ENCODE data around the gene CSF1R.

Gene CSF1R

DNA sequence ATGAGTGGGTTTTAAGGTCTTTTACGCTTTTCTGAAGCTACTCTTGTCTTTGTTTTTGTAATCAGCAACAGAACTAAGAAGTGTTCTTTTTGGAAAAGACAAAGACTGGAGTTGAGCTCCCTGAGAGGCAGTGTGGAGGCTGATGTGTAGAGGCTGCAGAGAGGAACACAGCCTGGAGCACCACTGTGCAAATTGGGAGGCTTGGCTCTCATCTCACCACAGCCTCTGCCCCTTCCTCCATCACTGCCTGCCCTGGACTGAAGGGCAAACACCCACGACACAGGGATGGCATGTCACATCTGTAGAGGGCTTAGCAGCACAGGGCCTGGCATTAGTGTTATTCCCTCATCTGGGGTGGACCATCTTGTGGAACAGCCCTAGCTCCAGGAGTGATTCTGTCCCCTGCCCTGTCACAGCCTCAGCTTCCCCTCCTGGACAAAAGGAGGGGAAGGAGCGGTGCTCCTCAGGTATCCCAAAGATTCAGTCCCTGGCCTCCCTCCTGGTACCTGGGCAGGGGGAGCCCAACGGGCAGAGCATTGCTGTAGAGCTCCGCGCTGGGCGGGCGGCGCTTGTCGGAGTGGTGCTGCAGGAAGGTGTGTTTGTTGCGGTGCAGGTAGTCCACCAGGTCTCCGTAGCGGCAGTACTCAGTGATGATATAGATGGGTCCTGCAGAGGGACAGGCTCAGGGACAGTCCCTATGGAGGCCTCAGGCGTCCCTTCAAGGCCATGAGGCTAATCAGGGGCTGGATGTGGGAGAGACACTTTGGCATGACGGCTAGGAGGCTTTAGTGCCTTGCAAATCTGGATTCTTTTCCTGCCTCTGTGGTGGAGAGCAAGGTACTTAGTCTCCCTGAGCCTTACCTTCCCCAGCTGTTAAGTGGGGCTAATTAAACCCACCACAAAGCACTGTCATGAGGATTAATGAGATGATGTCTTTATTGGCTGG, 36.5 kb upstream of the CSF1R start:
- ChIA-PET POLR2A (no interaction called here), CTCF (interaction anchor here (0.6 to 4.9 kb wide), 7 partner anchors 8 to 390 kb away, joined by 3 to 17 read pairs (median 6); no protein-coding TSS in a partner anchor)

DNA sequence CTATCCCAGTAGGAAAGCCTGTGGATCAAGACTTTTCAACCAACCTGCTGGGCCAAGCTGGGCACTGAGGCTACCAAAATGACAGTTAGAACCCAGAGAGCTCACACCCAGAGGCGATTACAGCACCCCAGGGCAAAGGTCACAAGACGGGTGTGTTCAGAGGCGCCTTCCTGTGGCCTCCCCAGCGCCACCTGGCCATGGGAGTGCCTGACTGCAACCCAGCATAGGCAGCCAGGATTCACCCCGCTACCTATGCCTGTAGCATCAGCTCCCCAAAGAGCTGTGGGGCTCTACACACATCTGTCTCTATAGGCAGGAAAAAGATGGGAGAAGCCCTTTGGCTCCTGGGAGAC, 35.8 kb upstream of the CSF1R start:
- CTCF ChIA-PET, result interaction anchor here (1.3 to 4.9 kb wide), 5 partner anchors 9 to 283 kb away, joined by 3 to 17 read pairs (median 6); no protein-coding TSS in a partner anchor
- no peak overlapping the region for H3K4me3 ChIP-seq (ENCODE audit: low read depth, low read length)
- no peak for DNase-seq (ENCODE audit: low read depth, low spot score)
- TF ChIP-seq, protein P1, sequence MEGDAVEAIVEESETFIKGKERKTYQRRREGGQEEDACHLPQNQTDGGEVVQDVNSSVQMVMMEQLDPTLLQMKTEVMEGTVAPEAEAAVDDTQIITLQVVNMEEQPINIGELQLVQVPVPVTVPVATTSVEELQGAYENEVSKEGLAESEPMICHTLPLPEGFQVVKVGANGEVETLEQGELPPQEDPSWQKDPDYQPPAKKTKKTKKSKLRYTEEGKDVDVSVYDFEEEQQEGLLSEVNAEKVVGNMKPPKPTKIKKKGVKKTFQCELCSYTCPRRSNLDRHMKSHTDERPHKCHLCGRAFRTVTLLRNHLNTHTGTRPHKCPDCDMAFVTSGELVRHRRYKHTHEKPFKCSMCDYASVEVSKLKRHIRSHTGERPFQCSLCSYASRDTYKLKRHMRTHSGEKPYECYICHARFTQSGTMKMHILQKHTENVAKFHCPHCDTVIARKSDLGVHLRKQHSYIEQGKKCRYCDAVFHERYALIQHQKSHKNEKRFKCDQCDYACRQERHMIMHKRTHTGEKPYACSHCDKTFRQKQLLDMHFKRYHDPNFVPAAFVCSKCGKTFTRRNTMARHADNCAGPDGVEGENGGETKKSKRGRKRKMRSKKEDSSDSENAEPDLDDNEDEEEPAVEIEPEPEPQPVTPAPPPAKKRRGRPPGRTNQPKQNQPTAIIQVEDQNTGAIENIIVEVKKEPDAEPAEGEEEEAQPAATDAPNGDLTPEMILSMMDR (IDR thresholded peaks at IDR 0.05; ENCODE audit: insufficient read depth, low read length, missing control alignments), result peak; percentile 33
- POLR2A ChIA-PET, result no interaction called here

More for the DNA sequence above, 36.5 kb upstream of the CSF1R start:
- TF ChIP-seq, protein P1 (IDR thresholded peaks at IDR 0.05; ENCODE audit: insufficient read depth, low read length, missing control alignments), result no peak
- no peak overlapping the region for H3K4me3 ChIP-seq (ENCODE audit: low read depth, low read length)
- DNase-seq (ENCODE audit: low read depth, low spot score), result no peak

DNA sequence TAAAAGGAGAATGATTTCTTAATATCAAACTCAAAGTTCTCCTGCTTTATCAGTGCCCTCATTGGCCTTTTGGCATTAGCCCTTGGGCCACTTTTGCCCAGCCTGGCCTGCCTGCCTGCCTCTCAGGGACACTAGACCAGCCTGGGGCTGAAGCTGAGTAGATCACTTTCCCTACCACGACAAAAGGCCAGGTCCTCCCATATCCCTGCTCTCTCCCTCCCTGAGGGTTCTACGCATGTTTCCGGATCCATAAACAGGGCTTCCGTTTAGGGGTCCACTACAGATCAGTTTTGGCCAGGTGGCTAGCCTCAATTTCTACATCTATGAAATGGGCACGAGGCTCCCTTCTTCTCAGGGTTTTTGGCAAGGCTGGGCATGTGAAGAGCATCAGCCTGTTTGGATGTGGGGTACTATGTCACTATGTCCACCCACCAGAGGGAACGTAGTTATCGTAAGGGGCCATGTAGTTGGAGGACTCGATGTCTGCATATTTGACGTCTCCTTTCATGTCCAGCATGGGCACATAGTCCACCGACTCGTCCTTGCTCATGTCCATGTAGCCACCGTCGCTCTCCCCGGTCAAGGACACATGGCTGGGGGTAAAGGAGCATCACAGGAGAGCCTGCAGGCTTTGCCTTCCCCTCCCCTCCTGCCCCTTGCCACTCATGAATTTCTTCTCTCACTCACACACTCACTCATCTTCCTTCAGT, 35.2 kb upstream of the CSF1R start:
- ChIA-PET POLR2A (interaction anchor here (1.1 kb wide), 1 partner anchor 18 kb away, joined by 3 read pairs; no protein-coding TSS in a partner anchor), CTCF (interaction anchor here (1.0 to 2.5 kb wide), 5 partner anchors 9 to 283 kb away, joined by 3 to 11 read pairs (median 6); no protein-coding TSS in a partner anchor)
- no peak for DNase-seq (ENCODE audit: low read depth, low spot score)
- TF ChIP-seq, protein P1 (IDR thresholded peaks at IDR 0.05; ENCODE audit: insufficient read depth, low read length, missing control alignments), result no peak
- no peak overlapping the region for H3K4me3 ChIP-seq (ENCODE audit: low read depth, low read length)

DNA sequence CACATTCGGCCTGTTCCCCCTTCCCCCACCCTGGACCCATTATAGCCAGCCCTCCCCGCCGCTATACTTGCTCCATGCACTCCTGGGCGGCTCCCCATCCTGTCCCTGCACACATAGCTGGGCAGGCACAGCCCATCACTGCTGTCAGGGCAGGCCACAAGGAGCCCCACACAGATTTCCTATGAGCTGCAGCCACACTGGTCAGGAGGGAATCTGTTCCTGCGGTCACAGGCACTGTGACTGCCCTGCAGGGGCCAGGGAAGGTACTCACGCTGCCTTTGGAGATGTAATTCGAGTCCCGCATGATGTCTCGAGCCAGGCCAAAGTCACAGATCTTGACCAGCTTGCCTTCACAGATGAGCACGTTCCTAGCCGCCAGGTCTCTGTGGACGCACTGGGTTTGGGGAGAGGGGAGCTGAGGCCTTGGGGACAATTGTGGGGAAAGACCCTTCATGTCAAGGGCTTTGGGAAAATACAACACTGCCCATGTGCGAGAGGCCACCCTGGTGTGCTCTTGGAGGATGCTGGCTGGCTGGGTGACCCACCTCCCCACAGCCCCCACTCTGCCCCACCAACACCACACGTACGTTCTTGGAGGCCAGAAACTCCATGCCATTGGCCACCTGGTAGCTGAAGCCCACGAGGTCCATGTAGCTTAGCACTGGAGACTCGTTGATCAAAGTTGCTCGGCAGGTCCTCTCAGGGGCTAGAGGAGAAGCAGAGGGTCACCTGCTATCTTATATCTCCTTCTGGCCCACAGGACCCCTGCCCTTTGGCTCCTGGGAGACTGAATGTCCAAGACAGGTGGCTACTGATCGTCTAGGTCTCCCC, 34.5 kb upstream of the CSF1R start:
- no peak overlapping the region for H3K4me3 ChIP-seq (ENCODE audit: low read depth, low read length)
- ChIA-PET POLR2A (interaction anchor here (1.1 kb wide), 1 partner anchor 18 kb away, joined by 3 read pairs; no protein-coding TSS in a partner anchor), CTCF (interaction anchor here (1.0 to 1.4 kb wide), 2 partner anchors 10 to 119 kb away, joined by 3 to 4 read pairs; no protein-coding TSS in a partner anchor)
- no peak for DNase-seq (ENCODE audit: low read depth, low spot score)
- TF ChIP-seq, protein P1 (IDR thresholded peaks at IDR 0.05; ENCODE audit: insufficient read depth, low read length, missing control alignments), result no peak

GRCh38 chr5:150120062-150120441, 33.7 kb upstream of the CSF1R start:
- no peak overlapping the region for H3K4me3 ChIP-seq (ENCODE audit: low read depth, low read length)
- DNase-seq (ENCODE audit: low read depth, low spot score), result no peak
- TF ChIP-seq, protein P1 (IDR thresholded peaks at IDR 0.05; ENCODE audit: insufficient read depth, low read length, missing control alignments), result no peak
- ChIA-PET POLR2A (no interaction called here), CTCF (interaction anchor here (1.4 kb wide), 1 partner anchor 118 kb away, joined by 3 read pairs; no protein-coding TSS in a partner anchor)

Data from AG04449 (cell line).